PC-3 (cell line): ENCODE data around the gene DDX21. TPM values are rescaled to one million over a fixed set of nuclear protein-coding genes. Genes with fewer than 3 reads are reported as not detected.

Source experiments
- ATAC-seq: fragments of 200-7000 bp; cut with Tn5 transposase; 2 replicates; pipeline ENCODE4 v1.9.1; 2020; ENCODE audit warnings: mild to moderate bottlenecking, moderate library complexity
- Bru-seq: library from RNA; stranded (reverse); fragments of 400-500 nt; gene quantifications from one replicate; lab custom pipeline; 2021; lab: Mats Ljungman, UMichigan
- BruChase-seq, 2 experiments: library from RNA; stranded (reverse); fragments of 400-500 nt; gene quantifications; one replicate each; lab custom pipeline; 2021; lab: Mats Ljungman, UMichigan
- BruUV-seq: library from RNA; stranded (reverse); fragments of 400-500 nt; replicated peaks from 2 replicates; lab custom pipeline; 2021; lab: Mats Ljungman, UMichigan
- CTCF ChIA-PET: fragments of 300-600 bp; sonication (Branson Sonifier 250); formaldehyde crosslinking; loops from one replicate; lab custom pipeline; 2022; ENCODE audit warnings: antibody characterized with exemption; lab: Charles Lee
- POLR2A ChIA-PET: fragments of 300-600 bp; sonication (Branson Sonifier 250); formaldehyde crosslinking; loops from one replicate; lab custom pipeline; 2022; ENCODE audit warnings: antibody characterized with exemption; ENCODE audit not compliant: unreplicated experiment; lab: Charles Lee
- DNase-seq: peaks from one replicate; pipeline ENCODE4 v3.0.0-alpha.2; 2015
- H2AFZ ChIP-seq: fragments of 300-600 bp; sonication (generic); 2 replicates; pipeline ENCODE4 v1.6.0; 2016; ENCODE audit warnings: antibody characterized with exemption, low read length
- H3F3A ChIP-seq: fragments of 300-600 bp; sonication (generic); one replicate; pipeline ENCODE4 v1.6.0; 2017; ENCODE audit warnings: antibody characterized with exemption, low read length, control low read depth, mild to moderate bottlenecking; ENCODE audit not compliant: unreplicated experiment
- H3K27ac ChIP-seq: fragments of 300-600 bp; sonication (generic); 2 replicates; pipeline ENCODE4 v1.5.1; 2016; ENCODE audit warnings: mild to moderate bottlenecking, low read length
- H3K27me3 ChIP-seq: fragments of 300-600 bp; sonication (generic); 2 replicates; pipeline ENCODE4 v1.6.1; 2016; ENCODE audit warnings: low read length, mixed read lengths
- H3K36me3 ChIP-seq: fragments of 300-600 bp; sonication (generic); 2 replicates; pipeline ENCODE4 v1.6.1; 2016; ENCODE audit warnings: low read depth, mixed run types, low read length, mixed read lengths
- H3K4me1 ChIP-seq: fragments of 300-600 bp; sonication (generic); 2 replicates; pipeline ENCODE4 v1.5.1; 2016; ENCODE audit warnings: low read length; ENCODE audit not compliant: insufficient read depth
- H3K4me2 ChIP-seq: fragments of 300-600 bp; sonication (generic); 2 replicates; pipeline ENCODE4 v1.6.0; 2016; ENCODE audit warnings: low read length
- H3K4me3 ChIP-seq: fragments of 300-600 bp; sonication (generic); 2 replicates; pipeline ENCODE4 v1.5.1; 2016; ENCODE audit warnings: mild to moderate bottlenecking, low read length, mixed read lengths
- H3K79me2 ChIP-seq: fragments of 300-600 bp; sonication (generic); 2 replicates; pipeline ENCODE4 v1.6.1; 2017; ENCODE audit warnings: low read length, mixed read lengths
- H3K9ac ChIP-seq: fragments of 300-600 bp; sonication (generic); 2 replicates; pipeline ENCODE4 v1.6.0; 2016; ENCODE audit warnings: mild to moderate bottlenecking, low read length
- H3K9me2 ChIP-seq: fragments of 300-600 bp; sonication (generic); replicated peaks from 2 replicates; pipeline ENCODE4 v1.6.1; 2016; ENCODE audit warnings: mixed run types, low read length, mixed read lengths
- H3K9me3 ChIP-seq: fragments of 300-600 bp; sonication (generic); 2 replicates; pipeline ENCODE4 v1.6.1; 2016; ENCODE audit warnings: low read length, mixed read lengths
- H4K20me1 ChIP-seq: fragments of 300-600 bp; sonication (generic); 2 replicates; pipeline ENCODE4 v1.6.1; 2016; ENCODE audit warnings: low read length, mixed read lengths
- EZH2 ChIP-seq: fragments of 300-600 bp; sonication (generic); IDR thresholded peaks from one replicate; pipeline ENCODE4 v1.6.1; 2017; ENCODE audit warnings: antibody characterized with exemption, mild to moderate bottlenecking, low read length; ENCODE audit not compliant: unreplicated experiment
- EZH2phosphoT487 ChIP-seq: fragments of 300-600 bp; sonication (generic); IDR thresholded peaks from 2 replicates; pipeline ENCODE4 v1.6.1; 2018; ENCODE audit warnings: mild to moderate bottlenecking, antibody characterized with exemption, low read length, borderline replicate concordance
- intact Hi-C: fragments of 100-400 bp; cut with micrococcal nuclease; formaldehyde crosslinking; loops from 2 replicates; pipeline ENCODE4 v1.9.0; 2023
- long read RNA-seq: library from polyadenylated mRNA; unstranded; transcript quantifications from one replicate; pipeline ENCODE4 v2.0.0, GENCODE V29; 2021; ENCODE audit not compliant: unreplicated experiment
- total RNA-seq: library from RNA; depleted of rRNA; stranded (reverse); fragments of >200 nt; gene quantifications from 2 replicates; pipeline ENCODE4 v1.2.3, GENCODE V29; 2014; rRNA removed
- TF ChIP-seq, protein P1 (sequence below): fragments of 300-600 bp; sonication (generic); conservative IDR thresholded peaks from 2 replicates; pipeline ENCODE4 v1.5.1; 2017; ENCODE audit warnings: antibody characterized with exemption, low read depth, mild to moderate bottlenecking, low read length

Gene DDX21
- total RNA-seq: 159 and 169 TPM in 2 replicates
- percentile 97 among the genes with signal in this experiment for Bru-seq, nascent RNA
- BruChase-seq, experiment 1, labeled RNA remaining after a 6-hour chase: percentile 99 among the genes with signal in this experiment
- percentile 99 among the genes with signal in this experiment for BruChase-seq, experiment 2, labeled RNA remaining after a 2-hour chase
- long read RNA-seq, full-length matches to known transcripts: 98 of 178 reads
- long read RNA-seq, partial matches to known transcripts: 67 of 178 reads
- long read RNA-seq, other reads (novel, unspliced or antisense): 13 of 178 reads

DNA sequence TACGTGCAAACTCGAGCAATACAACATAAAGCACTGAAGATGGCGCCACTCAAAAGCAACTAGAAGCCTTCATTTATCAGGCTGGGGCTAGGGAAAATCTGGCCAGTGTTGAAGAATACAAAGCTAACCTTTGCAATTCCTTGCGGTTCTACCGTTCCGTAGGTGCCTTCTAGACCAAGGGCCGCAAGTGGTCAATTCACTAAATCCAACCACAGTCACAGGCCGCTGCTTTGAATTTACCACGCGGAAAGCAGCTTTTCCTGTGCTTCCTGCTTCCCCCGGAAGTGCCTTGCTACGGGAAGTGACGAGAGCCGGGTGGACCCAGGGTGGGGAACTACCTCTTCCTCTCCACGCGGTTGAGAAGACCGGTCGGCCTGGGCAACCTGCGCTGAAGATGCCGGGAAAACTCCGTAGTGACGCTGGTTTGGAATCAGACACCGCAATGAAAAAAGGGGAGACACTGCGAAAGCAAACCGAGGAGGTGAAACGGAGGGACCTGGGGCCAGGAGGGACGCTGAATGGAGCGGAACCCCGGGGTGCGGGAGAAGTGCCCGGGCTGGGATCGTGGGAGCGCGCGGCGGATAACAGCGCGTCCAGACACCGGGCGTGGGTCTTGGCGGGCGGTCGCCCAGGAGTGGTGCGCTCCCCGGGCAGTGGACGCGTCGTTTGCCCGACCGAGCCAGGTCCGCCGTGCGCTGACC, at the start of gene DDX21:
TSS of gene DDX21 (plus strand) at position 339 of the 701 bp plus-strand sequence. CDS start at position 395, 56 bp downstream.
- H3K79me2 ChIP-seq: peaks cover 62% of the 10 kb centered on the region

DNA sequence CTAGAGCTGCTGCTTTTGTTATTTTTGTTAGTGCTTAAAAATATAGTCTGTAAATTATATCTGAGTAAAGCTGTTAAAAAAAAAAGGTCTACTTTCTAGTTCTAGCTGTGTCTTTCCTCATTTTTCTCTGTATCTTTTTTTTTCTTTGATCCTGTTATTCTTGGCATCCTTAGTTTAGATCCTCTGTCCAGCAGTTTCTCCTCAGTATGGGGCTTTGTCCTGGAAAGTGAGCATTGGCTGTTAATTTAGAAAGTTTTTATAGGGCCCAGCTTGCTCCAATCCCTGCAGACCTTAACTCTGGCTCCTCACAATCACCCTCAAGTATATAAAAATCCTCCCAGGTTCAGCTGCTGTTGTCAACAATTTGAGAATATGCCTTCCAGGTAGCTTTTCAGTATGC, 31.4 kb upstream of the DDX21 start:
- Histone ChIP-seq H3K9me2 (no peaks in the 10 kb centered on the region), H3K4me1 (no peaks in the 10 kb centered on the region), H3K79me2 (no peaks in the 10 kb centered on the region), H3K27me3 (no peaks in the 10 kb centered on the region), H3K9me3 (no peaks in the 10 kb centered on the region), H3K4me2 (no peak overlapping the region), H2AFZ (no peak overlapping the region), H3K9ac (no peak overlapping the region), H3K27ac (no peak overlapping the region), H3K4me3 (no peak overlapping the region), H3K36me3 (peaks cover 20% of the 10 kb centered on the region), H4K20me1 (no peaks in the 10 kb centered on the region), H3F3A (no peaks in the 10 kb centered on the region)
- ATAC-seq (no peak), DNase-seq (no peak)
- ChIA-PET CTCF (no interaction called here), POLR2A (no interaction called here)
- intact Hi-C loops: no loop called here
- no TSS peak for BruUV-seq
- TF ChIP-seq, protein P1, sequence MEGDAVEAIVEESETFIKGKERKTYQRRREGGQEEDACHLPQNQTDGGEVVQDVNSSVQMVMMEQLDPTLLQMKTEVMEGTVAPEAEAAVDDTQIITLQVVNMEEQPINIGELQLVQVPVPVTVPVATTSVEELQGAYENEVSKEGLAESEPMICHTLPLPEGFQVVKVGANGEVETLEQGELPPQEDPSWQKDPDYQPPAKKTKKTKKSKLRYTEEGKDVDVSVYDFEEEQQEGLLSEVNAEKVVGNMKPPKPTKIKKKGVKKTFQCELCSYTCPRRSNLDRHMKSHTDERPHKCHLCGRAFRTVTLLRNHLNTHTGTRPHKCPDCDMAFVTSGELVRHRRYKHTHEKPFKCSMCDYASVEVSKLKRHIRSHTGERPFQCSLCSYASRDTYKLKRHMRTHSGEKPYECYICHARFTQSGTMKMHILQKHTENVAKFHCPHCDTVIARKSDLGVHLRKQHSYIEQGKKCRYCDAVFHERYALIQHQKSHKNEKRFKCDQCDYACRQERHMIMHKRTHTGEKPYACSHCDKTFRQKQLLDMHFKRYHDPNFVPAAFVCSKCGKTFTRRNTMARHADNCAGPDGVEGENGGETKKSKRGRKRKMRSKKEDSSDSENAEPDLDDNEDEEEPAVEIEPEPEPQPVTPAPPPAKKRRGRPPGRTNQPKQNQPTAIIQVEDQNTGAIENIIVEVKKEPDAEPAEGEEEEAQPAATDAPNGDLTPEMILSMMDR: no peak
- TF ChIP-seq EZH2 (no peak), EZH2phosphoT487 (no peak)

More for the DNA sequence above, at the start of gene DDX21:
- Histone ChIP-seq H4K20me1 (peaks cover 38% of the 10 kb centered on the region), H3K36me3 (peaks cover 29% of the 10 kb centered on the region), H3K4me3 (peak within 1 kb of the TSS; percentile 77), H3K9me2 (no peaks in the 10 kb centered on the region), H3K4me1 (peaks cover 9% of the 10 kb centered on the region), H2AFZ (peak within 1 kb of the TSS; percentile 83), H3K27me3 (no peaks in the 10 kb centered on the region), H3K4me2 (peak within 1 kb of the TSS; percentile 84), H3F3A (no peaks in the 10 kb centered on the region), H3K9me3 (no peaks in the 10 kb centered on the region), H3K27ac (peak within 1 kb of the TSS; percentile 75), H3K9ac (peak within 1 kb of the TSS; percentile 99)
- peak; percentile 94 for ATAC-seq
- no peak for TF ChIP-seq EZH2
- TF ChIP-seq EZH2phosphoT487: no peak
- TF ChIP-seq, protein P1: peak; percentile 88
- TSS peak; percentile 60 for BruUV-seq
- intact Hi-C loops: no loop called here
- POLR2A ChIA-PET: interaction anchor here (0.6 to 0.9 kb wide), 2 partner anchors 25 to 27 kb away, joined by 4 to 7 read pairs; no protein-coding TSS in a partner anchor
- peak; percentile 96 for DNase-seq
- CTCF ChIA-PET: no interaction called here
